Measurements from ENCODE around the gene NFIX. TPM values are rescaled to one million over a fixed set of nuclear protein-coding genes. Genes with fewer than 3 reads are reported as not detected.

NFIX gene
- total RNA-seq, 1 donor from 2014 or later: 118 TPM

- no peaks in the 10 kb centered on the region for H3K27me3 ChIP-seq (ENCODE audit: low read depth)
- no peaks in the 10 kb centered on the region for H3K9me3 ChIP-seq (replicated peaks)
- DNase-seq: no peak
- peaks cover 97% of the 10 kb centered on the region for H3K4me1 ChIP-seq
- TF ChIP-seq CTCF (IDR thresholded peaks at IDR 0.05; ENCODE audit: borderline replicate concordance): no peak
- H3K27ac ChIP-seq (replicated peaks): peak overlapping the region; percentile 95
- no peak overlapping the region for H3K4me3 ChIP-seq
- intact Hi-C loops (cut with micrococcal nuclease): no loop called here
- H3K36me3 ChIP-seq: peaks cover 5% of the 10 kb centered on the region
Measured at GRCh38 chr19:13004273-13004672, 9.0 kb downstream of the NFIX start.

- no peak for TF ChIP-seq CTCF (IDR thresholded peaks at IDR 0.05; ENCODE audit: borderline replicate concordance)
- Histone ChIP-seq H3K4me3 (no peak overlapping the region), H3K27ac (replicated peaks) (peak overlapping the region; percentile 95), H3K9me3 (replicated peaks) (no peaks in the 10 kb centered on the region), H3K27me3 (ENCODE audit: low read depth) (no peaks in the 10 kb centered on the region), H3K36me3 (no peaks in the 10 kb centered on the region), H3K4me1 (peaks cover 98% of the 10 kb centered on the region)
- DNase-seq: no peak
- intact Hi-C loops (cut with micrococcal nuclease): no loop called here
Measured at GRCh38 chr19:13005253-13005652, 10.0 kb downstream of the NFIX start.

- intact Hi-C loops (cut with micrococcal nuclease): no loop called here
- Histone ChIP-seq H3K27ac (replicated peaks) (peak overlapping the region; percentile 95), H3K27me3 (ENCODE audit: low read depth) (no peaks in the 10 kb centered on the region), H3K4me3 (no peak overlapping the region), H3K9me3 (replicated peaks) (no peaks in the 10 kb centered on the region), H3K36me3 (no peaks in the 10 kb centered on the region), H3K4me1 (peaks cover 98% of the 10 kb centered on the region)
- no peak for DNase-seq
- TF ChIP-seq CTCF (IDR thresholded peaks at IDR 0.05; ENCODE audit: borderline replicate concordance): no peak
Measured at GRCh38 chr19:13005861-13006370, 10.6 kb downstream of the NFIX start.

- H3K9me3 ChIP-seq (replicated peaks): no peaks in the 10 kb centered on the region
- peak overlapping the region; percentile 43 for H3K4me3 ChIP-seq
- no peak for DNase-seq
- H3K27me3 ChIP-seq (ENCODE audit: low read depth): no peaks in the 10 kb centered on the region
- peak overlapping the region; percentile 95 for H3K27ac ChIP-seq (replicated peaks)
- H3K4me1 ChIP-seq: peaks cover 98% of the 10 kb centered on the region
- TF ChIP-seq CTCF (IDR thresholded peaks at IDR 0.05; ENCODE audit: borderline replicate concordance): no peak
- intact Hi-C loops (cut with micrococcal nuclease): no loop called here
- H3K36me3 ChIP-seq: no peaks in the 10 kb centered on the region
Measured at GRCh38 chr19:13006431-13007281, 11.4 kb downstream of the NFIX start.

- no peaks in the 10 kb centered on the region for H3K9me3 ChIP-seq (replicated peaks)
- peak overlapping the region; percentile 95 for H3K27ac ChIP-seq (replicated peaks)
- no peak for TF ChIP-seq CTCF (IDR thresholded peaks at IDR 0.05; ENCODE audit: borderline replicate concordance)
- no peaks in the 10 kb centered on the region for H3K27me3 ChIP-seq (ENCODE audit: low read depth)
- DNase-seq: peak; percentile 73
- peaks cover 100% of the 10 kb centered on the region for H3K4me1 ChIP-seq
- intact Hi-C loops (cut with micrococcal nuclease): no loop called here
- peak overlapping the region; percentile 43 for H3K4me3 ChIP-seq
- no peaks in the 10 kb centered on the region for H3K36me3 ChIP-seq
Measured at GRCh38 chr19:13007292-13008045, 12.2 kb downstream of the NFIX start.

Measured in left ventricle myocardium inferior (tissue), 1 donor.